Left ventricle myocardium superior (tissue), 1 donor: ENCODE measurements around the gene MAPRE2. TPM values are rescaled to one million over a fixed set of nuclear protein-coding genes. Genes with fewer than 3 reads are reported as not detected.
A peak's percentile ranks its signal among the peaks of the same experiment; 100 is the strongest.

Experiments
- ATAC-seq: fragments of 200-7000 bp; cut with Tn5 transposase; one replicate; pipeline ENCODE4 v1.9.1; 2020; ENCODE audit warnings: mild to moderate bottlenecking, moderate library complexity
- DNase-seq: peaks from one replicate; pipeline ENCODE4 v3.0.0-alpha.2; 2020
- intact Hi-C: fragments of 100-400 bp; cut with micrococcal nuclease; formaldehyde crosslinking; loops from one replicate; pipeline ENCODE4 v1.11.0; 2022
- long read RNA-seq: library from polyadenylated mRNA; unstranded; transcript quantifications from one replicate; pipeline ENCODE4 v2.0.0, GENCODE V29; 2021
- total RNA-seq: library from RNA; stranded (reverse); fragmentation: NEBNext Ultra II Directional; extraction: Animal tissue kit (Norgen Biotek cat#: 25700); gene quantifications from one replicate; pipeline ENCODE4 v1.2.1, GENCODE V29; 2021
- donor health status: DM: no; HTN: yes; CAD: no; lungs with severe emphysema.

Gene MAPRE2
- total RNA-seq = 111 TPM
- long read RNA-seq, full-length matches to known transcripts = 45 of 88 reads
- long read RNA-seq, partial matches to known transcripts = 5 of 88 reads
- long read RNA-seq, other reads (novel, unspliced or antisense) = 38 of 88 reads

GRCh38 chr18:35040988-35041814, at the start of gene MAPRE2:
Gene MAPRE2 (plus strand): TSS chr18:35041413. CDS start chr18:35041540, 127 bp downstream.
- intact Hi-C loops = loop anchor here (10.0 kb wide), 1 partner anchor 104 kb away; no protein-coding TSS in a partner anchor
- peak; percentile 96 for ATAC-seq
- peak; percentile 100 for DNase-seq

GRCh38 chr18:34991561-34991960, 49.7 kb upstream of the MAPRE2 start:
- intact Hi-C loops = no loop called here
- ATAC-seq (no peak), DNase-seq (no peak)

GRCh38 chr18:34993289-34993688, 47.9 kb upstream of the MAPRE2 start:
- intact Hi-C loops = no loop called here
- no peak for DNase-seq
- no peak for ATAC-seq

- intact Hi-C loops = no loop called here
- ATAC-seq (no peak), DNase-seq (no peak)
Observed at GRCh38 chr18:34995746-34996145, 45.5 kb upstream of the MAPRE2 start.

GRCh38 chr18:34998661-34999060, 42.6 kb upstream of the MAPRE2 start:
- intact Hi-C loops = no loop called here

GRCh38 chr18:34999756-35000289, 41.4 kb upstream of the MAPRE2 start:
- intact Hi-C loops = no loop called here
- DNase-seq (no peak), ATAC-seq (peak; percentile 59)

More at GRCh38 chr18:34998661-34999060, 42.6 kb upstream of the MAPRE2 start:
- no peak for DNase-seq
- ATAC-seq = no peak

- intact Hi-C loops = no loop called here
- ATAC-seq = no peak
- DNase-seq = no peak
Observed at GRCh38 chr18:35000457-35000856, 40.8 kb upstream of the MAPRE2 start.

GRCh38 chr18:35002120-35002519, 39.1 kb upstream of the MAPRE2 start:
- intact Hi-C loops = no loop called here
- no peak for ATAC-seq

GRCh38 chr18:35005963-35006577, 35.1 kb upstream of the MAPRE2 start:
- ATAC-seq = peak; percentile 89
- DNase-seq = no peak
- intact Hi-C loops = loop anchor here (5.0 kb wide), 1 partner anchor 136 kb away; no protein-coding TSS in a partner anchor

More at GRCh38 chr18:35002120-35002519, 39.1 kb upstream of the MAPRE2 start:
- no peak for DNase-seq

- ATAC-seq = no peak
- intact Hi-C loops = loop anchor here (10.0 kb wide), 1 partner anchor 335 kb away; the partner anchor contains the start of gene ZNF24
- no peak for DNase-seq
Observed at GRCh38 chr18:35010156-35010555, 31.1 kb upstream of the MAPRE2 start.

- intact Hi-C loops = loop anchor here (10.0 kb wide), 1 partner anchor 334 kb away; the partner anchor contains the start of gene ZNF24
- DNase-seq = no peak
- peak; percentile 81 for ATAC-seq
Observed at GRCh38 chr18:35010993-35011392, 30.2 kb upstream of the MAPRE2 start.

GRCh38 chr18:35019933-35020332, 21.3 kb upstream of the MAPRE2 start:
- intact Hi-C loops = loop anchor here (10.0 kb wide), 1 partner anchor 325 kb away; the partner anchor contains the start of gene ZNF24
- ATAC-seq = no peak
- DNase-seq = no peak

- intact Hi-C loops = no loop called here
- ATAC-seq = no peak
- DNase-seq = no peak
Observed at GRCh38 chr18:35022426-35023001, 18.7 kb upstream of the MAPRE2 start.

- intact Hi-C loops = no loop called here
- ATAC-seq (no peak), DNase-seq (no peak)
Observed at GRCh38 chr18:35024196-35024595, 17.0 kb upstream of the MAPRE2 start.

GRCh38 chr18:35024965-35025364, 16.2 kb upstream of the MAPRE2 start:
- peak; percentile 48 for DNase-seq
- intact Hi-C loops = no loop called here
- ATAC-seq = peak; percentile 91

- peak; percentile 36 for ATAC-seq
- intact Hi-C loops = no loop called here
- DNase-seq = no peak
Observed at GRCh38 chr18:35026407-35027061, 14.7 kb upstream of the MAPRE2 start.

- intact Hi-C loops = no loop called here
- no peak for ATAC-seq
- DNase-seq = no peak
Observed at GRCh38 chr18:35027206-35027605, 14.0 kb upstream of the MAPRE2 start.

- ATAC-seq = peak; percentile 50
- intact Hi-C loops = no loop called here
Observed at GRCh38 chr18:35028536-35028935, 12.7 kb upstream of the MAPRE2 start.

GRCh38 chr18:35029103-35029502, 12.1 kb upstream of the MAPRE2 start:
- DNase-seq (peak; percentile 36), ATAC-seq (peak; percentile 59)
- intact Hi-C loops = no loop called here

More at GRCh38 chr18:35028536-35028935, 12.7 kb upstream of the MAPRE2 start:
- no peak for DNase-seq
